OCI-M2 (cell line): ENCODE data around the gene RANBP17.
A peak's percentile ranks its signal among the peaks of the same experiment; 100 is the strongest.

Source experiments
- DNase-seq: peaks from one replicate; lab custom pipeline; 2025; ENCODE audit not compliant: unreplicated experiment; lab: John Stamatoyannopoulos, UW

The RANBP17 gene

GRCh38 chr5:171080186-171080938 is 218.5 kb downstream of the RANBP17 start:
- no peak for DNase-seq

DNA sequence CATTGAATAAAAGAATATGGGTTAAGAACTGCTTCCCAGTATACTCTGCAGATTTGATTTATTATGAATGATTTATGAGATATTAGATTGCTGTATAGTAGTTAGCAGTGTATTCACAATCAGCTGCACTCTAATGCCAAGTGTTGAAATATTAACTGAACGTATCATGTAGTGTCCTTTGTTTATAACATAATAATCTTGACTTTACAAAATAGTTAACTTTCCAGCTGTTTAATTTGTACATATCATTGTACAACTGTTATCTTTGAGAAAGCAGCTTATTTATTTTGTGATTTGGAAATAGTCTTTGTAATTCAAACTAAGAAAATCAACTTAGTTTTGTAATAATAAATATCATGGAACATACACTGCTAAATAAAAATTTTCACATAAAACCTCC is 219.5 kb downstream of the RANBP17 start:
- DNase-seq, result no peak

DNA sequence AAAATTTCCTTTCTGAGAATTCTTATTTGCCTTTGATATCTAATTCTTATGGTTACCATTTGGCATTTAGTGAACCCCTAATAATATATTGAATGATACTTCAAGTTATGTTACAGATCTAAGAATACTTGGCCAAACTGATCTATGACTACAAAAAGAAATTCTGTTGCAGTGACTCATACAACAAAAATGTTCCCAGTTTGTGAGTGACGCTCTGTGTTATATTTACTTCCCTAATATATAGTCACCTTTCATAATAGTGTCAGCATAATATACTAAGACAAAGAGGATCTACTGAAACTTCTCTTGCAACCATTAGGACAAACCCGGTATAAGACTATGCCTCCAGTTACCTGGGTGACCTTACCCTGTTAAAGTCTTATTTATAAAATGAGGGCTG is 230.4 kb downstream of the RANBP17 start:
- DNase-seq, result no peak

- no peak for DNase-seq
Observed at GRCh38 chr5:171093598-171093997, 231.8 kb downstream of the RANBP17 start.

DNA sequence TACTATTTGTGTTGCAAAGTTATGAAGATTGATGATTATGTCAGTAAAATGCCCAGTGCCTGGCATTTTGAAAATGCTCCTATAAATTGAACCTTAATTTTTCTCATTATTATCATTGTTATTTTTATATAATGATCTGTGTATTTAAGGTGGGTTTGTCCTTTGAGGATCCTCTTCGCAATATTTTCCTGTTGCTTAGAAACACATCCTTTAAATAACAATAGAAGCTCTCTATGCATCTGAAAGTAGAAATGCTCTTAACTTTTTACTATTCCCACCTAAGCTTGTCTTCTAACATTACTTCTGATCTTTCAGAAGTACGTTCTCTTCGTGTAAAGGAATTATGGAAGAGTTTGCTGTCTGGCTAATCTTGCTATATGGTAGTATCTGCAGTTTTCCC is 232.5 kb downstream of the RANBP17 start:
- DNase-seq, result no peak

DNA sequence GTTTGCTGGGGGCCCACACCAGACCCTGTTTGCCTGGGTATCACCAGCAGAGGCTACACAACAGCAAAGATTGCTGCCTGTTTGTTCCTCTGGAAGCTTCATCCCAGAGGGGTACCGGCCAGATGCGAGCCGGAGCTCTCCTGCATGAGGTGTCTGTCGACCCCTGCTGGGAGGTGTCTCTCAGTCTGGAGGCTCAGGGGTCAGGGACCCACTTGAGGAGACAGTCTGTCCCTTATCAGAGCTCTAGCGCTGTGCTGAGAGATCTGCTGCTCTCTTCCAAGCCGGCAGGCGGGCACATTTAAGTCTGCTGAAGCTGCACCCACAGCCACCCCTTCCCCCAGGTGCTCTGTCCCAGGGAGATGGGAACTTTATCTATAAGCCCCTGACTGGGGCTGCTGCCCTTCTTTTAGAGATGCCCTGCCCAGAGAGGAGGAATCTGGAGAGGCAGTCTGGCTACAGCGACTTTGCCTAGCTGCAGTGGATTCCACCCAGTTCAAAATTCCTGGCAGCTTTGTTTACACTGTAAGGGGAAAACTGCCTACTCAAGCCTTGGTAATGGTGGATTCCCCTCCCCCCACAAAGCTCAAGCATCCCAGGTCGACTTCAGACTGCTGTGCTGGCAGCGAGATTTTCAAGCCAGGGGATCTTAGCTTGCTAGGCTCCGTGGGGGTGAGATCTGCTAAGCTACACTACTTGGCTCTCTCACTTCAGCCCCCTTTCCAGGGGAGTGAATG is 241.2 kb downstream of the RANBP17 start:
- DNase-seq, result no peak

GRCh38 chr5:171107669-171108068 is 245.9 kb downstream of the RANBP17 start:
- no peak for DNase-seq

DNA sequence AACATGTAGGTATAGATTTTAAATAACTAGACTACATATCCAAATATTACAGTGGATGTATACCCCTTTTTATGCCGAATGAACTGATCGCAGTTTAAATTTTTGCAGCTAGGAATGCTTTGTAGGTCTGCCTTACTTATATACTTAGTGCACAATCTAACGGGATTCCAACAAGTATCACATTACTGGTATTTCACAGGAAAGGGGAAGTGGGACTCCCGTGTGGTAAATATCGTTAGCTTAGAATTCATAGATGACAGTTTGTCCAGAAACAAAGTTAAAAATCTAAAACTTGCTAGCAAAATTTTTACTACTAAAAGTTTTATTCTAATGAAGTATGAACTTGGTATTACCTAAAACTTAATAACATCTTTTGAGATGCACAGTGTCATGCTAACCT is 253.7 kb downstream of the RANBP17 start:
- DNase-seq, result peak; percentile 7

GRCh38 chr5:171116719-171117118 is 254.9 kb downstream of the RANBP17 start:
- DNase-seq, result no peak

DNA sequence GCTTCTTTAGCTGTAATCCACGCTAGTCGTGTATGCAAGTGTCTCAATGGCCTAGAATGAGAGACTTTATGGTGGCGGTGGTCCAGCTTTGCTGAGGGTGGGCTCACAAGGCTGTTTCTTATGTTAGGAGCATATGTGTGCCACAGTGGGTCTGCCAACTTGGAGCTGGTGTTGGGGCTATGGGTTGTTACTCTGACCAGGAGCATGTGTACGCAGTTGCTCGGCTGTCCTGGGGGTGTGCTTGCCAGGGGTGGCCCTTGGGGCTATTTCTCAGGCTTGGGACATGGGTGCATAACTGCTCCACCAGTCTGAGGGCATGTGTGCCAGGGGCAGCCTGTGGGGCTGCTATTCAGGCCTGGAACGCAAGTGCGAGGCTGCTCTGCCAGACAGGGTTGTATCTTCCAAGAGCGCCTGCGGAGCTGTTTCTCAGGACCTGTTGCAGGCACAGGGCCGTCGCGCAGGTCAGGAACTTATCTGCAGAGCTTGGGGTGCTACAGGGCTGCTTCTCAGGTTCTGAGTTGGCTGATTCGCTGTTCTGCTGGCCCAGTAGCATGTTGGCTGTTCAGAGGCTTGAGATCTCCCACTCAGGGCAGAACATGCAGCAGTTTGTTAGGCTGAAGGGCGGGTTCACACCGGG is 259.3 kb downstream of the RANBP17 start:
- DNase-seq, result no peak

GRCh38 chr5:171121638-171122037 is 259.8 kb downstream of the RANBP17 start:
- DNase-seq, result no peak

- no peak for DNase-seq
Observed at GRCh38 chr5:171122372-171122771, 260.6 kb downstream of the RANBP17 start.

DNA sequence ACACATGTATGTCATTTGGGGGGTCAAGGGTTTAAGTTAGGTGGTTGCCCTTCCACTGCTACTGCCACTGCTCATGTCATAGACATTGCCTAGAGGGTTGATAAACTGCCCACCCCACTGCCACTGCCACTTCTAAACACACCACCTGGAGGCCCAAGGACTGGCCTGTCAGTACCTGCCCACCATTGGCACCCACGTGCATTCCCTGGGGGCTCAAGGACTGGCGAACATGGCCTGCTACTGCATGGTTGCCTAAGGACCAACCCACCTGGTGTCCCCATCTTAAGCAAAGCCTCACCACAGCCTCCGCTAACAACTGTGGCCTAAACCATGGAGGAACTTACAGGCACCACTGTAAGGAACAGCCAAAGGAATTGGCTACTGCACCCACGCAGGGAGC is 261.6 kb downstream of the RANBP17 start:
- DNase-seq, result no peak

- no peak for DNase-seq
Observed at GRCh38 chr5:171127314-171127713, 265.5 kb downstream of the RANBP17 start.

GRCh38 chr5:171128136-171128535 is 266.3 kb downstream of the RANBP17 start:
- DNase-seq, result no peak

DNA sequence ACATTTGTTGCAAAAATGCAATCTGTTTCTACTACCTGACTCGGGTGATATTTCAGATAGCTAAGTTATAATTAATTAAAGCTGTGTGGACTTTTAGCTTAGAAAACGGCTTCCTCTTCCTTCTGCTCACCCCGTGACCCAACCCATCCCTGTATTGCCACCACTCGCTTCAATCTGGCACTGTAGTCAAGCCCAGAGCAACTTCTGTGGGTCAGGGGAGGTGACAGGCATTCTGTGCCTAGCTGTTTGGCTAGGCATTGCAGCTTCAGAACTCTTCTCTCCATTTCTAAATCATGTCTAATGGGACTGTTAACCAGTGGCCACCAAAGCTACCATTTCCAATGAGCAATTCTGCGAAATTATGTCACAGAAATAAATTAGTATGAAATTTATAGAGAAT is 267.5 kb downstream of the RANBP17 start:
- no peak for DNase-seq

- no peak for DNase-seq
Observed at GRCh38 chr5:171131497-171131896, 269.7 kb downstream of the RANBP17 start.

DNA sequence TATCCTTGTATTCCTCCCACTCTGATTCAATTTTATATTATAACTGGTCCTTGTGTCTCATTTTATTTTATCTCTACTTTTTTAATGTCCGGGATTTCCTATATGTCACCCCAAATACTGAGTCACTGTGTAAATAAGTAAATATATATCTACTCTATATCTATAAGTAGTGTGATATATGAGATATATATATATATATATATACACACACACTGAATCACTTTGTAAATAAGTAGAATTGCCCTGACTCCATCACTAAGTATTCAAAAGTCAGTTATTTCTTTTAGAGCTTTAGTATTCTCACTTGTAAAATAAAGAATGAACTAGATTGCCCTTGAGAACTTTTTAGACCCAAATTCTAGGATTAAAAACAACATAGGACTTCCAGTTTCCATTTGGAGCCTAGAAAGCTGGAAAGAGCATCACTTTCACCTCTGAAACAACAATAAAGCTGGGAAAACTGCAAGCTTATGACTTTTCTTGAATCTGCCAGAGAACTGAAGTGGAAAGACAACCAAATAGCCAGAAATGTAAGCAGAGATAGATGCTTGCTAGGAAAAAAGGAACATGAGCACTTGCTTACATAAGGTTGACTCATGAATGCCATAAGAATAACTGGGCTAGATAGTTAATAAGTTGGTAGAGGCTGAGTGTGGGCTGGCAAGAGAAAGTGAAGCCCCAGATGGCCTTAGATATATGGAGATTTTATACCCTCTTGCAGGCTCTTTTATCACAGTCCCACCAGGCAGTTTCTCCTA is 276.1 kb downstream of the RANBP17 start:
- DNase-seq, result no peak

DNA sequence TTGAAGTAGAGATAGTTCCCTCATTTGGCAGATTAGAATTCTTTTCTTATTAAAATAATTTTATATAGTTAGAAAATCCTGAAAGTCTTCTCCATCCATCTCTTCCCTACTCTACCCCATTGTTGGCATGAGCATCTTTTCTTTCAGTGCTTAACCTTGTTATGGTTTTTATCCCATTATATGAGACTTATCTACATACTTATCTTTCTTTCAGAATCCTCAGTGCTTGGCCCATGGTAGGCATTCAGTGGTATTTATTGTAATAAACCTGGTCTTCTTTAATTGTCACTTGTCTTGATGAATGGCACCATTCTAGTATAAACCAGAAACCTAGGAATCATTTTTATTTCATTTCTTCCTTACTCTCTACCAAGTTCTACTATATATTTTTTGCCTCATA is 277.4 kb downstream of the RANBP17 start:
- DNase-seq, result no peak

GRCh38 chr5:171142617-171143016 is 280.8 kb downstream of the RANBP17 start:
- no peak for DNase-seq

DNA sequence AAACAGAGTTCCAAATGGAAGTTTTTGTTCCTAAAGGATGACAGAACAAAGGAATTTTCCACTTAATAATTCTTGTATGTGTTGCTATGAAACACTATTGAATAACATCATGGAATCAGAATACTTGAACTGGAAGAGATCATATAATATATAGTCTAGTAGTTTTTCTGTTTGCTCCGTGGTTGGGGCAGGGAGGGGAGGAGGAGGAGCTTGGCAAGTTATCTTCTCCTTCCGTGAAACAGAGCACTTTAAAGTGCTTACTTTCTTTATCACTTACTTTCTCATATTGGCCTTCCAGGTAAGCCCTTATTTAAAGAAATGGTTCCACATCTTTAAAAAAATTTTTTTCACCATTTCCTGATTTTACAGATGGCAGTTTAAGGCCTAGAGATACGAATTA is 281.4 kb downstream of the RANBP17 start:
- no peak for DNase-seq
